GM12878 (cell line): ENCODE data around the gene NXN. TPM values are rescaled to one million over a fixed set of nuclear protein-coding genes. Genes with fewer than 3 reads are reported as not detected.

Source experiments
- ATAC-seq: fragments of 200-7000 bp; cut with Tn5 transposase; 3 replicates; pipeline ENCODE4 v1.9.1; 2020; ENCODE audit warnings: mild to moderate bottlenecking, moderate library complexity
- BruUV-seq: library from RNA; stranded (reverse); fragments of 400-500 nt; replicated peaks from 2 replicates; lab custom pipeline; 2021; lab: Mats Ljungman, UMichigan
- CTCF ChIA-PET: fragments of 300-600 bp; sonication (Branson Sonifier 250); formaldehyde crosslinking; extraction: SDS; loops from one replicate; lab custom pipeline; 2021; ENCODE audit warnings: inconsistent platforms; lab: Yijun Ruan, JAX
- POLR2A ChIA-PET: fragments of 350-600 bp; formaldehyde crosslinking; extraction: SDS; loops from one replicate; lab custom pipeline; 2021; ENCODE audit warnings: inconsistent platforms; lab: Charles Lee
- RAD21 ChIA-PET: fragments of 300-600 bp; sonication (Branson Sonifier 250); formaldehyde crosslinking; loops from one replicate; lab custom pipeline; 2023; ENCODE audit warnings: antibody characterized with exemption; ENCODE audit not compliant: unreplicated experiment; lab: Charles Lee
- SMC1A ChIA-PET: fragments of 300-600 bp; sonication (Branson Sonifier 250); formaldehyde crosslinking; loops from one replicate; lab custom pipeline; 2023; ENCODE audit not compliant: unreplicated experiment, uncharacterized antibody; lab: Charles Lee
- DNase-seq: peaks from one replicate; pipeline ENCODE4 v3.0.0-alpha.2; 2011; ENCODE audit warnings: low read depth, low spot score
- FAIRE-seq: peaks from 3 replicates; lab custom pipeline; 2011; peaks lifted over from hg19 to GRCh38; lab: Jason Lieb, UNC
- H2AFZ ChIP-seq: 2 replicates; pipeline ENCODE4 v1.6.0; 2011; ENCODE audit warnings: low read depth, low read length, control low read depth; ENCODE audit not compliant: control insufficient read depth
- H3K27ac ChIP-seq: 2 replicates; pipeline ENCODE4 v1.5.1; 2011; ENCODE audit warnings: control low read depth; ENCODE audit not compliant: control insufficient read depth, insufficient read depth
- H3K27me3 ChIP-seq, 2 experiments: replicated peaks in 1 of 2; 2 replicates each; pipeline versions ENCODE4 v1.6.0 to v1.6.1; 2011; ENCODE audit warnings: low read length in 1 of 2; ENCODE audit not compliant: control insufficient read depth in 2 of 2, insufficient read depth in 2 of 2
- H3K36me3 ChIP-seq, 2 experiments: 2 replicates each; pipeline ENCODE4 v1.5.1; 2011; ENCODE audit warnings: low read length in 1 of 2; ENCODE audit not compliant: control insufficient read depth in 2 of 2, insufficient read depth in 2 of 2
- H3K4me1 ChIP-seq: 2 replicates; pipeline ENCODE4 v1.6.1; 2011; ENCODE audit warnings: mild to moderate bottlenecking, low read length, moderate library complexity, mixed read lengths; ENCODE audit not compliant: control insufficient read depth, insufficient read depth
- H3K4me2 ChIP-seq: 2 replicates; pipeline ENCODE4 v1.6.0; 2011; ENCODE audit warnings: control low read depth; ENCODE audit not compliant: control insufficient read depth, insufficient read depth
- H3K4me3 ChIP-seq: fragments of 200-600 bp; sonication (generic); 2 replicates; pipeline ENCODE4 v1.5.1; 2016
- H3K79me2 ChIP-seq: 2 replicates; pipeline ENCODE4 v1.6.0; 2011; ENCODE audit warnings: low read length; ENCODE audit not compliant: control insufficient read depth, insufficient read depth
- H3K9ac ChIP-seq: 2 replicates; pipeline ENCODE4 v1.8.0; 2011; ENCODE audit warnings: low read length, control low read depth, mixed read lengths; ENCODE audit not compliant: control insufficient read depth, insufficient read depth
- H3K9me3 ChIP-seq: replicated peaks from 3 replicates; pipeline ENCODE4 v1.5.1; 2011; ENCODE audit warnings: mild to moderate bottlenecking, low read length; ENCODE audit not compliant: control insufficient read depth, insufficient read depth
- H4K20me1 ChIP-seq: 2 replicates; pipeline ENCODE4 v1.6.0; 2011; ENCODE audit not compliant: control insufficient read depth, insufficient read depth
- BHLHE40 ChIP-seq, 2 experiments: fragments of 450-650 bp in 1 of 2; IDR thresholded peaks; 2 replicates each; pipeline ENCODE4 v1.6.1; 2011 to 2017; ENCODE audit warnings: low read depth in 2 of 2, borderline replicate concordance in 1 of 2, improper control_type of control experiment in 1 of 2, low read length in 1 of 2, mild to moderate bottlenecking in 1 of 2
- FOXM1 ChIP-seq: IDR thresholded peaks from 2 replicates; pipeline ENCODE4 v1.6.1; 2012; ENCODE audit warnings: low read depth, mild to moderate bottlenecking, inconsistent platforms, low read length, moderate library complexity
- NFYA ChIP-seq: IDR thresholded peaks from 2 replicates; pipeline ENCODE4 v1.6.1; 2011; ENCODE audit warnings: low read depth, mild to moderate bottlenecking, low read length, improper control_type of control experiment, borderline replicate concordance
- POLR2AphosphoS5 ChIP-seq: IDR thresholded peaks from 2 replicates; pipeline ENCODE4 v1.6.1; 2011; ENCODE audit warnings: mild to moderate bottlenecking, low read length, inconsistent platforms
- YBX1 ChIP-seq: fragments of 450-650 bp; IDR thresholded peaks from 2 replicates; pipeline ENCODE4 v1.6.1; 2016; ENCODE audit warnings: antibody characterized with exemption
- ZNF207 ChIP-seq: fragments of 450-650 bp; IDR thresholded peaks from 2 replicates; pipeline ENCODE4 v1.6.1; 2014; ENCODE audit warnings: antibody characterized with exemption, mild to moderate bottlenecking, borderline replicate concordance
- ZNF24 ChIP-seq: fragments of 450-650 bp; IDR thresholded peaks from 2 replicates; pipeline ENCODE4 v1.6.1; 2017; ENCODE audit warnings: antibody characterized with exemption, mild to moderate bottlenecking
- WGBS: methylation state at CpG from one replicate; pipeline ENCODE4 v1.1.6; 2016; ENCODE audit warnings: low lambda C conversion rate; ENCODE audit not compliant: insufficient replicate concordance, insufficient coverage; ENCODE audit errors: missing lambda C conversion rate; 5-methylcytosine and 5-hydroxymethylcytosine counted together
- in situ Hi-C: fragments of 300-500 bp; cut with MboI; formaldehyde crosslinking; loops from 9 replicates; pipeline ENCODE4 v1.14.3; 2018; ENCODE audit warnings: mixed read lengths
- intact Hi-C: fragments of 100-400 bp; cut with micrococcal nuclease; formaldehyde crosslinking; loops from one replicate; pipeline ENCODE4 v1.14.2; 2022; ENCODE audit not compliant: unreplicated experiment
- polyA plus RNA-seq, 11 experiments: library from polyadenylated mRNA; depleted of rRNA in 4 of 11; unstranded in 6 of 11; stranded (reverse) in 5 of 11; fragments of >200 nt; fragmentation: Nextera tagmentation in 4 of 11; fragmentation: Illumina TruSeq in 1 of 11; extraction: Ambion mirVana in 4 of 11; extraction: Trizol in 1 of 11; gene quantifications; 1 replicate in 1 of 11; 2 replicates in 10 of 11; pipeline versions ENCODE4 v1.2.1 to v1.2.3, GENCODE V29; 2011 to 2016; ENCODE audit warnings: inconsistent platforms in 2 of 11, missing spikeins in 2 of 11, low read depth in 1 of 11
- total RNA-seq, 4 experiments: library from RNA; depleted of rRNA in 3 of 4; stranded (reverse); fragments of >200 nt in 3 of 4; fragmentation: Illumina TruSeq in 1 of 4; extraction: Trizol in 1 of 4; gene quantifications; 2 replicates each; pipeline versions ENCODE4 v1.2.1 to v1.2.3, GENCODE V29; 2013 to 2021
- TF ChIP-seq, protein P1 (sequence below): fragments of 450-650 bp; IDR thresholded peaks from 2 replicates; pipeline ENCODE4 v1.6.1; 2016; ENCODE audit warnings: mild to moderate bottlenecking

The NXN gene
- total and polyA plus RNA-seq, 10 of the 15 experiments (the other 5 are each of a cell fraction or from before 2014, with no cell fraction given), result 0.04 to 1.2 (median 0.30) TPM

DNA sequence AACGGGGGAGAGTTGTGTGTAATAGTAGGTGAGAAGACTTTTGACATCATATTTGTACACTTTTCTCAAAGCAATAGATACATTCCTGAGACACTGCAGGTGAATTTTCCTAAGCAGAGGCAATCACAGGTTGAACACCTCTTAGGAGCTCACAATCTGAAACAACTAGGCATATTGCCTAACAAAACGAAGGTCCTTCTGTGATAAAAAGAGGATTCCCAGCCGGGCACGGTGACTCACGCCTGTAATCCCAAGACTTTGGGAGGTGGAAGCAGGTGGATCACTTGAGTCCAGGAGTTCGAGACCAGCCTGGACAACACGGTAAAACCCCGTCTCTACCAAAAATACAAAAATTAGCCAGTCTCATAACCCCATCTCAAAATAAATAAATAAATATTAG lies 17.4 kb downstream of the NXN start:
- Histone ChIP-seq H2AFZ (no peak overlapping the region), H3K27ac (no peak overlapping the region), H3K79me2 (no peaks in the 10 kb centered on the region), H3K27me3 (no peaks in the 10 kb centered on the region), H3K4me1 (no peaks in the 10 kb centered on the region), H3K4me3 (no peak overlapping the region), H4K20me1 (no peaks in the 10 kb centered on the region), H3K4me2 (no peak overlapping the region), H3K36me3 (no peaks in the 10 kb centered on the region), H3K9me3 (no peaks in the 10 kb centered on the region), H3K9ac (no peak overlapping the region)
- RAD21 ChIA-PET, result no interaction called here
- no peak for DNase-seq
- in situ Hi-C loops (no loop called here), intact Hi-C loops (no loop called here)
- ATAC-seq, result no peak
- no peak for FAIRE-seq
- CTCF ChIA-PET, result no interaction called here
- SMC1A ChIA-PET, result no interaction called here
- WGBS, result 31% methylated on average over 8 of the region's 8 CpGs
- no peak for TF ChIP-seq NFYA
- TF ChIP-seq, protein P1, sequence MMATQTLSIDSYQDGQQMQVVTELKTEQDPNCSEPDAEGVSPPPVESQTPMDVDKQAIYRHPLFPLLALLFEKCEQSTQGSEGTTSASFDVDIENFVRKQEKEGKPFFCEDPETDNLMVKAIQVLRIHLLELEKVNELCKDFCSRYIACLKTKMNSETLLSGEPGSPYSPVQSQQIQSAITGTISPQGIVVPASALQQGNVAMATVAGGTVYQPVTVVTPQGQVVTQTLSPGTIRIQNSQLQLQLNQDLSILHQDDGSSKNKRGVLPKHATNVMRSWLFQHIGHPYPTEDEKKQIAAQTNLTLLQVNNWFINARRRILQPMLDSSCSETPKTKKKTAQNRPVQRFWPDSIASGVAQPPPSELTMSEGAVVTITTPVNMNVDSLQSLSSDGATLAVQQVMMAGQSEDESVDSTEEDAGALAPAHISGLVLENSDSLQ, result no peak
- no peak for TF ChIP-seq FOXM1
- TF ChIP-seq POLR2AphosphoS5, result no peak
- no peak for TF ChIP-seq YBX1
- TF ChIP-seq BHLHE40 (IDR thresholded peaks at IDR 0.05; ENCODE audit: borderline replicate concordance in 1 of 2, low read depth in 2 of 2, low read length in 1 of 2), result no peak
- TF ChIP-seq ZNF24, result no peak
- TF ChIP-seq ZNF207, result no peak
- no TSS peak for BruUV-seq
- POLR2A ChIA-PET, result no interaction called here
